H1 (cell line): ENCODE data around the gene KRTAP5-1. TPM values are rescaled to one million over a fixed set of nuclear protein-coding genes. Genes with fewer than 3 reads are reported as not detected.
A peak's percentile ranks its signal among the peaks of the same experiment; 100 is the strongest.
"Not testable (repeated sequence)": the region's sequence is repeated elsewhere in the genome, so short reads cannot be mapped to it uniquely, and the experiment has no call there.

Experiments
- CTCF ChIA-PET: fragments of 300-600 bp; sonication (Branson Sonifier 250); formaldehyde crosslinking; loops from one replicate; lab custom pipeline; 2021; ENCODE audit not compliant: partially characterized antibody; lab: Charles Lee
- POLR2A ChIA-PET: fragments of 300-600 bp; sonication (Branson Sonifier 250); formaldehyde crosslinking; loops from one replicate; lab custom pipeline; 2021; ENCODE audit warnings: inconsistent platforms; ENCODE audit not compliant: partially characterized antibody; lab: Charles Lee
- DNase-seq, 2 experiments: peaks; one replicate each; pipeline versions ENCODE4 v3.0.0 to v3.0.0-alpha.2; 2010 to 2022; ENCODE audit warnings: low spot score in 2 of 2, low read depth in 1 of 2, mixed read lengths in 1 of 2
- FAIRE-seq: peaks from 2 replicates; lab custom pipeline; 2011; peaks lifted over from hg19 to GRCh38; lab: Jason Lieb, UNC
- H2AFZ ChIP-seq: 2 replicates; pipeline ENCODE4 v1.8.1; 2012; ENCODE audit warnings: low read length, inconsistent platforms
- H2AK5ac ChIP-seq: 2 replicates; pipeline ENCODE4 v1.6.1; 2013; ENCODE audit warnings: low read depth, low read length
- H2BK120ac ChIP-seq: replicated peaks from 2 replicates; pipeline ENCODE3; 2013; ENCODE audit warnings: low read depth, low read length, inconsistent platforms
- H2BK12ac ChIP-seq: 2 replicates; pipeline ENCODE4 v1.6.1; 2013; ENCODE audit warnings: low read depth, low read length
- H2BK15ac ChIP-seq: 2 replicates; pipeline ENCODE4 v1.6.1; 2013; ENCODE audit warnings: low read length
- H2BK20ac ChIP-seq: 2 replicates; pipeline ENCODE4 v1.6.1; 2013; ENCODE audit warnings: low read length
- H2BK5ac ChIP-seq: 2 replicates; pipeline ENCODE4 v1.6.1; 2013; ENCODE audit warnings: low read depth, low read length
- H3K14ac ChIP-seq: 2 replicates; pipeline ENCODE4 v1.6.1; 2013; ENCODE audit warnings: inconsistent platforms; ENCODE audit not compliant: insufficient read length
- H3K18ac ChIP-seq: 2 replicates; pipeline ENCODE4 v1.6.1; 2013; ENCODE audit warnings: low read length; ENCODE audit errors: extremely low read depth
- H3K23ac ChIP-seq: 2 replicates; pipeline ENCODE4 v1.6.1; 2013; ENCODE audit warnings: inconsistent platforms; ENCODE audit not compliant: insufficient read length
- H3K23me2 ChIP-seq: 2 replicates; pipeline ENCODE4 v1.6.1; 2013; ENCODE audit warnings: low read depth, low read length
- H3K27ac ChIP-seq: 2 replicates; pipeline ENCODE4 v1.6.1; 2011; ENCODE audit warnings: low read depth, low read length, inconsistent platforms
- H3K27me3 ChIP-seq, 4 experiments: replicated peaks in 1 of 4; 1 replicate in 1 of 4; 2 replicates in 3 of 4; pipeline versions ENCODE4 v1.6.1 to v1.8.1; 2011 to 2013; ENCODE audit warnings: low read length in 3 of 4, mild to moderate bottlenecking in 3 of 4, inconsistent platforms in 2 of 4, mixed read lengths in 2 of 4, moderate library complexity in 1 of 4; ENCODE audit not compliant: control insufficient read depth in 3 of 4, insufficient read depth in 3 of 4; ENCODE audit errors: extremely low read depth in 1 of 4
- H3K36me3 ChIP-seq, 4 experiments: 2 replicates each; pipeline versions ENCODE4 v1.6.1 to v1.8.1; 2011 to 2013; ENCODE audit warnings: mild to moderate bottlenecking in 4 of 4, low read length in 3 of 4, moderate library complexity in 2 of 4, control low read depth in 1 of 4, inconsistent platforms in 1 of 4; ENCODE audit not compliant: insufficient read depth in 4 of 4, control insufficient read depth in 2 of 4
- H3K4ac ChIP-seq: replicated peaks from 2 replicates; pipeline ENCODE3; 2013; ENCODE audit warnings: low read length, low read depth, mixed read lengths, inconsistent platforms; ENCODE audit not compliant: insufficient read length
- H3K4me1 ChIP-seq, 4 experiments: replicated peaks in 1 of 4; 1 replicate in 1 of 4; 2 replicates in 3 of 4; pipeline versions ENCODE4 v1.6.1 to v1.8.1; 2011 to 2013; ENCODE audit warnings: low read length in 3 of 4, inconsistent platforms in 2 of 4, mixed read lengths in 1 of 4; ENCODE audit not compliant: insufficient read depth in 4 of 4, control insufficient read depth in 3 of 4
- H3K4me2 ChIP-seq, 2 experiments: 2 replicates each; pipeline versions ENCODE4 v1.6.1 to v1.8.1; 2011 to 2013; ENCODE audit warnings: low read depth in 2 of 2, low read length in 2 of 2, control low read depth in 1 of 2, inconsistent platforms in 1 of 2, mild to moderate bottlenecking in 1 of 2; ENCODE audit not compliant: insufficient read depth in 1 of 2
- H3K4me3 ChIP-seq, 4 experiments: fragments of 200-600, 300-600 bp in 1 of 4; sonication (generic), shearing (Covaris generic), sonication (Bioruptor Twin) in 1 of 4; 2 replicates each; pipeline versions ENCODE4 v1.5.1 to v1.8.1; 2011 to 2016; ENCODE audit warnings: low read length in 4 of 4, low read depth in 3 of 4, control low read depth in 2 of 4, inconsistent platforms in 2 of 4, mild to moderate bottlenecking in 2 of 4, mixed read lengths in 1 of 4, moderate library complexity in 1 of 4; ENCODE audit not compliant: insufficient read depth in 2 of 4; ENCODE audit errors: extremely low read depth in 1 of 4
- H3K56ac ChIP-seq: replicated peaks from 2 replicates; pipeline ENCODE3; 2013; ENCODE audit warnings: low read depth, mild to moderate bottlenecking, mixed read lengths, low read length, inconsistent platforms; ENCODE audit not compliant: insufficient read length
- H3K79me1 ChIP-seq: 2 replicates; pipeline ENCODE4 v1.6.1; 2013; ENCODE audit warnings: low read depth, low read length, control low read depth
- H3K79me2 ChIP-seq, 2 experiments: 2 replicates each; pipeline versions ENCODE4 v1.6.1 to v1.8.1; 2012 to 2013; ENCODE audit warnings: low read length in 2 of 2, mild to moderate bottlenecking in 2 of 2, inconsistent platforms in 1 of 2; ENCODE audit not compliant: insufficient read depth in 2 of 2, control insufficient read depth in 1 of 2
- H3K9ac ChIP-seq, 4 experiments: replicated peaks in 1 of 4; 1 replicate in 1 of 4; 2 replicates in 3 of 4; pipeline versions ENCODE4 v1.6.1 to v1.8.1; 2011 to 2013; ENCODE audit warnings: low read depth in 3 of 4, low read length in 3 of 4, control low read depth in 2 of 4, mild to moderate bottlenecking in 2 of 4, moderate library complexity in 2 of 4, inconsistent platforms in 1 of 4; ENCODE audit errors: extremely low read depth in 1 of 4
- H3K9me3 ChIP-seq, 2 experiments: 2 replicates each; pipeline versions ENCODE4 v1.6.1 to v1.8.1; 2012 to 2013; ENCODE audit warnings: mild to moderate bottlenecking in 2 of 2, moderate library complexity in 2 of 2, control low read depth in 1 of 2, inconsistent platforms in 1 of 2, low read depth in 1 of 2, low read length in 1 of 2, mixed read lengths in 1 of 2; ENCODE audit not compliant: insufficient read depth in 2 of 2
- H4K20me1 ChIP-seq, 2 experiments: replicated peaks in 1 of 2; 2 replicates each; pipeline versions ENCODE3 to v1.8.1; 2011 to 2013; ENCODE audit warnings: inconsistent platforms in 2 of 2, low read length in 2 of 2, mild to moderate bottlenecking in 1 of 2; ENCODE audit not compliant: insufficient read depth in 2 of 2, control insufficient read depth in 1 of 2
- H4K5ac ChIP-seq: 2 replicates; pipeline ENCODE4 v1.6.1; 2013; ENCODE audit warnings: low read length, low read depth, mixed read lengths, inconsistent platforms; ENCODE audit not compliant: insufficient read length
- H4K8ac ChIP-seq: 2 replicates; pipeline ENCODE4 v1.8.0; 2013; ENCODE audit warnings: mild to moderate bottlenecking, moderate library complexity, low read length, inconsistent platforms; ENCODE audit not compliant: insufficient read depth; ENCODE audit errors: extremely low read depth
- H4K91ac ChIP-seq: replicated peaks from 2 replicates; pipeline ENCODE3; 2013; ENCODE audit warnings: low read length, mixed read lengths, inconsistent platforms; ENCODE audit not compliant: insufficient read length
- KDM4A ChIP-seq: IDR thresholded peaks from one replicate; pipeline ENCODE4 v1.7.1; 2012; ENCODE audit warnings: low read depth, mild to moderate bottlenecking, moderate library complexity, low read length, inconsistent platforms; ENCODE audit not compliant: severe bottlenecking
- WGBS, 2 experiments: shearing (Covaris generic) in 1 of 2; methylation state at CpG; one replicate each; pipeline versions ENCODE4 v1.1.6 to v1.1.7; 2013 to 2015; ENCODE audit warnings: low lambda C conversion rate in 2 of 2, mixed read lengths in 2 of 2, inconsistent platforms in 1 of 2, low coverage in 1 of 2, missing lambda C conversion rate in 1 of 2; ENCODE audit not compliant: insufficient replicate concordance in 2 of 2, insufficient coverage in 1 of 2, insufficient read length in 1 of 2; ENCODE audit errors: extremely low coverage in 1 of 2, missing lambda C conversion rate in 1 of 2; 5-methylcytosine and 5-hydroxymethylcytosine counted together
- polyA plus RNA-seq, 7 experiments: library from polyadenylated mRNA; depleted of rRNA in 3 of 7; stranded (reverse) in 5 of 7; unstranded in 2 of 7; fragments of >200 nt in 5 of 7; fragments of 200-250 nt in 2 of 7; gene quantifications; 1 replicate in 5 of 7; 2 replicates in 1 of 7; 4 replicates in 1 of 7; pipeline versions ENCODE4 v1.2.1 to v1.2.3, GENCODE V29; 2011 to 2013; ENCODE audit warnings: missing spikeins in 2 of 7, mixed read lengths in 2 of 7
- total RNA-seq: library from RNA; stranded (reverse); fragmentation: NEBNext Ultra II Directional; extraction: Animal tissue kit (Norgen Biotek cat#: 25700); gene quantifications from 2 replicates; pipeline ENCODE4 v1.2.1, GENCODE V29; 2021

Gene KRTAP5-1
- total and polyA plus RNA-seq, 2 of the 8 experiments (the other 6 are each of a cell fraction or from before 2014, with no cell fraction given): not detected

DNA sequence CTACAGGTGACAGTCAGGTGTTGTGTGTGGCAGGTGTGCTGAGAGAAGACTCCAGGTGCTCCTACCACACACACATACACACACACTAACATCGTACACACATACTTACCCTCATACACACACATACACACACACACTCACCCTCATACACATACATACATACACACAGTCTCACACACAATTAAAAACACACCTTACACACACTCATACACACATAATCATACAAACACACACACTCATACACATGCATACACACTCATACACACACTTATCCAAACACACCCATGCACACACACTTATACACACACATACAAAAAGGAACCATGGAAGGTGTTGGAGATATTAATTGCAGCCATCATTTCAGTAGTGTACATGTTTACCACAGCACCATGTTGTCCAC is 18.5 kb upstream of the KRTAP5-1 start:
- H3K79me2 ChIP-seq: no peaks in the 10 kb centered on the region
- POLR2A ChIA-PET: no interaction called here
- no peak overlapping the region for H2BK15ac ChIP-seq
- no peaks in the 10 kb centered on the region for H3K27me3 ChIP-seq
- DNase-seq (no peak), FAIRE-seq (no peak)
- no peak overlapping the region for H4K8ac ChIP-seq
- WGBS, 2 experiments: 82 to 100% methylated on average over 1 of the region's 1 CpG
- no peak overlapping the region for H2BK20ac ChIP-seq
- H3K18ac ChIP-seq: no peak overlapping the region
- H3K23me2 ChIP-seq: peaks cover 2% of the 10 kb centered on the region; the same call in 1 of the 2 replicates
- H2BK120ac ChIP-seq: no peak overlapping the region
- peaks cover 0 to 2% of the 10 kb centered on the region in 2 experiments for H4K20me1 ChIP-seq
- H3K36me3 ChIP-seq: no peaks in the 10 kb centered on the region
- H3K9me3 ChIP-seq: peaks cover 0 to 4% of the 10 kb centered on the region in 2 experiments; a peak in 1 of 4 replicates
- no peak overlapping the region for H2AK5ac ChIP-seq
- H2BK12ac ChIP-seq: no peak overlapping the region
- no peaks in the 10 kb centered on the region for H3K79me1 ChIP-seq
- H2AFZ ChIP-seq: no peak overlapping the region
- no peak overlapping the region for H4K5ac ChIP-seq
- no peak for TF ChIP-seq KDM4A
- H3K9ac ChIP-seq: no peak overlapping the region
- CTCF ChIA-PET: no interaction called here
- no peak overlapping the region for H3K4me2 ChIP-seq
- H3K14ac ChIP-seq: no peak overlapping the region
- H3K4me1 ChIP-seq: no peaks in the 10 kb centered on the region
- H3K23ac ChIP-seq: no peak overlapping the region
- no peak overlapping the region for H3K4ac ChIP-seq
- H3K56ac ChIP-seq: no peak overlapping the region
- H2BK5ac ChIP-seq: no peak overlapping the region
- no peak overlapping the region for H3K4me3 ChIP-seq
- H3K27ac ChIP-seq: no peak overlapping the region
- no peak overlapping the region for H4K91ac ChIP-seq

DNA sequence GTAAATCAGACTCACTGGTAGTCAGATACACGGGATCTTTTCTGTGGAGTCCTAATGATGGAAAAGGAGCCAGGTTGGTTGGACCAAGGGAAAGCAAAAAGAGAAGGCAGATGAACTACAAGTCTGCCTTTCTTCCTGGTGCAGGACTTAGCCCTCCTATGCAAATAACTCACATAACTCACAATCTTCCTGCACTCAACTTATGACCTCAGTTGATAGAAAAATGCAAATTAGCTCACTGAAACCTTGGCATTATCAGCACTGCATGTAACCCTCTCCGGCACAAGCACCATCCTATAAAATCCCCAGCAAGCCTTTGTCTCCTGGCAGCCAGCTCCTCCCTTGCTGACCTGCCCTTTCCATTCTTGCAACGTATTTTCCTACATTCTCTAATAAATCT is 16.6 kb upstream of the KRTAP5-1 start:
- H3K79me2 ChIP-seq, H4K5ac ChIP-seq, H3K56ac ChIP-seq, H2BK12ac ChIP-seq, H3K23ac ChIP-seq, H3K9ac ChIP-seq, H2BK20ac ChIP-seq, H4K91ac ChIP-seq, POLR2A ChIA-PET, H3K27ac ChIP-seq, H4K8ac ChIP-seq, H2BK5ac ChIP-seq, H4K20me1 ChIP-seq, H2AFZ ChIP-seq, H3K4me2 ChIP-seq, H3K4ac ChIP-seq, H3K79me1 ChIP-seq, H2AK5ac ChIP-seq, H3K14ac ChIP-seq, H3K9me3 ChIP-seq, H3K4me3 ChIP-seq, H2BK15ac ChIP-seq, H3K23me2 ChIP-seq, CTCF ChIA-PET, H3K27me3 ChIP-seq, DNase-seq, H3K18ac ChIP-seq, H3K4me1 ChIP-seq, H2BK120ac ChIP-seq, H3K36me3 ChIP-seq: not testable (repeated sequence)
- peak; percentile 95 for FAIRE-seq
- 93% methylated on average over 3 of the region's 3 CpGs; no CpG with 5 or more reads in 1 of the 2 experiments for WGBS, 2 experiments
